Mucosa of descending colon (tissue), 3 donors: Measurements from ENCODE around the gene BPIFB2. TPM values are rescaled to one million over a fixed set of nuclear protein-coding genes. Genes with fewer than 3 reads are reported as not detected.
"Not testable (repeated sequence)": the region's sequence is repeated elsewhere in the genome, so short reads cannot be mapped to it uniquely, and the experiment has no call there.

Experiments used
- ATAC-seq: fragments of 200-7000 bp; cut with Tn5 transposase; one replicate; pipeline ENCODE4 v1.9.1; 2020; ENCODE audit warnings: mild to moderate bottlenecking, moderate library complexity
- DNase-seq, 3 donors: peaks; one replicate each; pipeline ENCODE4 v3.0.0-alpha.2; 2020
- H3K36me3 ChIP-seq: fragments of 200-600 bp; one replicate; pipeline ENCODE4 v1.8.0; 2021; ENCODE audit warnings: low read depth, mild to moderate bottlenecking
- H3K4me1 ChIP-seq: fragments of 200-600 bp; one replicate; pipeline ENCODE4 v1.8.0; 2021; ENCODE audit warnings: low read depth, mild to moderate bottlenecking
- H3K4me3 ChIP-seq: fragments of 200-600 bp; one replicate; pipeline ENCODE4 v1.8.0; 2021; ENCODE audit warnings: mild to moderate bottlenecking
- H3K9me3 ChIP-seq: fragments of 200-600 bp; one replicate; pipeline ENCODE4 v1.8.0; 2021; ENCODE audit warnings: mild to moderate bottlenecking
- intact Hi-C, 2 donors: fragments of 100-400 bp; cut with DNase I in 1 of 2; cut with micrococcal nuclease in 1 of 2; formaldehyde crosslinking; loops; one replicate each; pipeline versions ENCODE4 v1.11.0 to v1.11.1; 2022; cut with DNase I, micrococcal nuclease
- total RNA-seq, 3 donors: library from RNA; stranded (reverse); fragmentation: NEBNext Ultra II Directional in 2 of 3; extraction: Animal tissue kit (Norgen Biotek cat#: 25700) in 2 of 3; gene quantifications; one replicate each; pipeline versions ENCODE4 v1.2.1 to v1.2.4, GENCODE V29; 2021 to 2023
- TF ChIP-seq, protein P1 (sequence below): fragments of 200-600 bp; IDR thresholded peaks from one replicate; pipeline ENCODE4 v1.8.0; 2022; ENCODE audit warnings: antibody characterized with exemption, mild to moderate bottlenecking
- donor health status: DM: no; HTN: no; CAD: no; lungs with moderate emphysema.
- donor health status: DM: no; HTN: no; CAD: no.
- donor health status: DM: no; HTN: yes; CAD: no.

BPIFB2 gene
- total RNA-seq, 3 donors from 2014 or later, result not detected

DNA sequence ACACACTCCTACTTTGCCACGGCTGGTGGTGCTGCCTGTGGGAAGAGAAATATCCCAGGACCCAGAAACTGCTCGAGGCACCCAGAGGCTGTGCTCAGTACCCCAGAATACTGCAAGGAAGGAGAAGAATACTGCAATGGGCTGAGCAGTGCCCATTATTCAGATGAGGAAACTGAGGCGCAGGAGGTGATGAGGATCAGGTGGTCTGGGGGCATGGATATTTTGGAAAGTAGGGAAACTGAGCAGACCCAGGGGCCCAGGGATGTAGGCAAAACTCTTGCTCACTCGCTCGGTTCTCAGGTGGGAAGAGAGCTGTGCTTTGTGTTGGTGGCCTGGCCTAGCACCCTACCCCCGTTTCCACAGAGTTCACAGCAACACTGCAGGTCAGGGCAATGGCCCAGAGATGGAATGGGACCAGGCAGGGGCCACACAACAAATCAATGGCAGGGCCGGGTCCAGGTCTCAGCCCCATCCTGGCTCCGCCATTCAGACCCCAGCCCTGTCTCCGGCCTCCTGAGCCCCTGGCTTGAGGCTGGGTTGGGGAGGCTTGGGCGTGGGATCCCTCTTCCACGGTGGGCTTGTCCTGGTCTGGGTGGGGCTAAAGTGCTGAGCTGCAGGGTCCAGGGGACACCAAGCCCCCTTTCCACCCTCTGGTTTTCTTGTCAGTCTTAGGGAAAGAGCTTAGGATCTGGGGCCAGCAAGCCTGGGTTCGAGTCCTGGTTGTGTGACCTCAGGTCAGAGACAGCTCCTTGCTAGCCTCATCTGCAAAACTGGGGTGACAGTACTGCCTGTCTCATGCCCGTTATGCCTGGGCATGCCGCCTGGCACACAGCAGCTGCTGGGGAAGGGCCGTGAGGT is 37.2 kb upstream of the BPIFB2 start:
- TF ChIP-seq, protein P1, sequence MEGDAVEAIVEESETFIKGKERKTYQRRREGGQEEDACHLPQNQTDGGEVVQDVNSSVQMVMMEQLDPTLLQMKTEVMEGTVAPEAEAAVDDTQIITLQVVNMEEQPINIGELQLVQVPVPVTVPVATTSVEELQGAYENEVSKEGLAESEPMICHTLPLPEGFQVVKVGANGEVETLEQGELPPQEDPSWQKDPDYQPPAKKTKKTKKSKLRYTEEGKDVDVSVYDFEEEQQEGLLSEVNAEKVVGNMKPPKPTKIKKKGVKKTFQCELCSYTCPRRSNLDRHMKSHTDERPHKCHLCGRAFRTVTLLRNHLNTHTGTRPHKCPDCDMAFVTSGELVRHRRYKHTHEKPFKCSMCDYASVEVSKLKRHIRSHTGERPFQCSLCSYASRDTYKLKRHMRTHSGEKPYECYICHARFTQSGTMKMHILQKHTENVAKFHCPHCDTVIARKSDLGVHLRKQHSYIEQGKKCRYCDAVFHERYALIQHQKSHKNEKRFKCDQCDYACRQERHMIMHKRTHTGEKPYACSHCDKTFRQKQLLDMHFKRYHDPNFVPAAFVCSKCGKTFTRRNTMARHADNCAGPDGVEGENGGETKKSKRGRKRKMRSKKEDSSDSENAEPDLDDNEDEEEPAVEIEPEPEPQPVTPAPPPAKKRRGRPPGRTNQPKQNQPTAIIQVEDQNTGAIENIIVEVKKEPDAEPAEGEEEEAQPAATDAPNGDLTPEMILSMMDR, result no peak
- Histone ChIP-seq H3K36me3 (no peaks in the 10 kb centered on the region), H3K9me3 (no peaks in the 10 kb centered on the region), H3K4me1 (peaks cover 2% of the 10 kb centered on the region), H3K4me3 (no peak overlapping the region)
- intact Hi-C loops, result no loop called here
- no peak for DNase-seq
- ATAC-seq, result no peak

DNA sequence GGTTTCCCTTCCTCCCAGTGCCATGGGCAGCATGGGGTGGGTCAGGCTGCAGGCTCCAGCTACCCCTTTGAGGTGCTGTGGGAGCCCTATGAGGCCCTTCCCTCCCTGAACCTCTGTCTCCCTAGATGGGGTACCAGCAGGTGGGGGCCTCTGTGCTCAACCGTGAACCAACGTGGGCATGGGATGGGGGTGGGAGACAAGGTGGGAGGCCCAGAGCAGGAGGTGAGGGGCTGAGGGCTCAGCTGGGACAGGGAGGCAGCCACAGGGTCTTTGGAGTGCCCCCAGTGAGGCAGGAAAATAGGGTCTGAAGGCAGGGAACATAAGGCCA is 36.6 kb upstream of the BPIFB2 start:
- ATAC-seq, result no peak
- peaks cover 2% of the 10 kb centered on the region for H3K4me1 ChIP-seq
- no peaks in the 10 kb centered on the region for H3K9me3 ChIP-seq
- TF ChIP-seq, protein P1, result no peak
- intact Hi-C loops, result no loop called here
- no peak for DNase-seq
- no peak overlapping the region for H3K4me3 ChIP-seq
- H3K36me3 ChIP-seq, result no peaks in the 10 kb centered on the region

DNA sequence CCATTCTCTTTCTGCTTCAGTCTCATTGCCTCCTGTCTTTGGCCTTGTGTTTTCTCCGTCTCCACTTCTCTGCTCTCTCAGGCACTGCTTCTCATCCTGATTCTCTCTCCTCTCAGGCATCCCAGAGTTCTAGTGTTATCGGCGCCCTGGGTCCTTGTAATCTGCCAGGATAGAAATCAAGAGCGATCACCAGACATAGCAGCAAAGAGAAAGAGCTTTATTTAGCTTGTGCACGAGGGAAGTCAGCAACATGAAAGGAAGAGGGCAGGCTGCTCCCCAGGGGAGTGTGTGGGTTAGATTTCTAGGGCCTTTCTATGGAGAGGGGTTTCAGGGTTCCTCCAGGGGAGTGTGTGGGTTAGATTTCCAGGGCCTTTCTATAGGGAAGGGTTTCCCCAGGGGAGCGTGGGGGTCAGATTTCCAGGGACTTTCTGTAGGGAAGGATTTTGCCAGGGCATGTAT is 35.8 kb upstream of the BPIFB2 start:
- Histone ChIP-seq H3K9me3 (no peaks in the 10 kb centered on the region), H3K4me1 (peaks cover 2% of the 10 kb centered on the region), H3K4me3 (no peak overlapping the region), H3K36me3 (no peaks in the 10 kb centered on the region)
- DNase-seq, result no peak
- TF ChIP-seq, protein P1, result no peak
- intact Hi-C loops, result no loop called here
- peak; percentile 29 for ATAC-seq

DNA sequence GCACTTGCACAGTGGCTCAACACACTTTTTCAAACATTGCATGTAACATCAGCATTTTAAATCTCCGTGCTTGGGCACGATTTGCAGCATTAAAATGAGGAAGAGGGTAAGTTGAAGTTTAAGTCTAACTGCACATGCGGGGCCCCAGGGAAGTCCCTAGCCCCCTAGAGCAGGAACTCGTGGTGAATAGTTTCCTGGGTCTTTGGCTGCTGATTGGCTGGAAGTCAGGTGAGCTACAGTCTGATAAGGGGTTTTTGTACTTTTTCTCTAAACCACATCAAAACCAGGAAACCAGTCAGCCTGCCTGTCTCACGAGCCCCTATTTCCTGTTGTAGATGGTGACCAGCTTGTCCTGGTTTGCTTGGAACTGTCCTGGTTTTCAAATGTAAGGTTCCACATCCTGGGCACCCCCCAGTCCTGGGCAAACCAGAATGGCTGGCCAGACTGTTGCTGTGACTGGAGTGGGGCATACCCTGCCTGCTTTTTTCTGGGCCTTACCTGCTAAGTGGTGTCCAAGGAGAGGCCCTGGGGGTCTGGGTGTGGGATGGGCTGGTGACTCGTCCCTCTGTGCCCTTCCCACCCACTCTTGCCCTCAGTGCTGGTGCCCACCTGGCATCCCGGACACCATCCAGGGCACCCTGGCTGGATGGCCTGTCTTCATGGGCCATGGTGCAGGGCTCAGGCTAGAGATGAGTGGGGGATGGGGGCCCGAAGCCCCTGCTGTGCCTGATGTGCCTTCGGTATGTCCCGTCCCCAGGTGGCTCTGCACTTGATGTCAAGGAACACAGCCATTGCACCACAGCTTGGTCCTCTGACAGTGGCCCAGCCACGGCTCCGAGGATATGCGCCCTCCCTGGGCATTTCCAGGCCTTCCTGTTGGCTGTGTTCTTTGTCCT is 35.1 kb upstream of the BPIFB2 start:
- TF ChIP-seq, protein P1, result no peak
- H3K36me3 ChIP-seq, result no peaks in the 10 kb centered on the region
- DNase-seq (peak in 2 of 3 donors; percentile 54 to 62), ATAC-seq (peak; percentile 82)
- H3K4me1 ChIP-seq, result peaks cover 2% of the 10 kb centered on the region
- H3K4me3 ChIP-seq, result no peak overlapping the region
- H3K9me3 ChIP-seq, result no peaks in the 10 kb centered on the region
- intact Hi-C loops, result no loop called here

DNA sequence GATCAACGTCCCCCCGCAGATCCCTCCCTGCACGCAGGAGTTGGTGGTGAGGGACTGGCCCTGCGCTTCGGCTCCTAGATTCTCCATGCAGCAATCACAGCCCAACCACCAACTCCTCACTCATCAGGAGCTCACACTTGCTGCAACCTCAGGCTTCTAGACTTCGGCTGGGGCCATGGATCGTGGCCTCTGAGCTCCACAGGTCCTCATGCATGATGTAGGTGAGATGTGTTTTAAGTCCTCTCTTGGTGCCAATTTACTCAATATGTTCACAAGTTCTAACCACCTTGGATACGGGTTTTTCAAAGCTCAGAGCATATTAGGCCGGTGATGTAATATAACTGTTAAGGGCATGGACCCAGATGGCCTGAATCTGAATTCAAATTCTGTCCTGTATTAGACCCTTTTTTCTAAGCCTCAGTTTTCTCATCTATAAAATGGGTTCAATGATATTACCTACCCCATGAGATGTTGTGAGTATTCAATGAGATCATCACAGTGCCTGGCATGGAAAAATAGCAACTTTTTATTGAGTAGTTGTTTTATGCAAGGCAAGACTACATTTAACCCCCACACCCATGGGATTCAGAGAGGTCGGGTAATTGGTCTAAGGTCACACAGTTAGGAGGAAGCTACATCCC is 34.3 kb upstream of the BPIFB2 start:
- no peak for ATAC-seq
- no peak overlapping the region for H3K4me3 ChIP-seq
- H3K36me3 ChIP-seq, result no peaks in the 10 kb centered on the region
- no peaks in the 10 kb centered on the region for H3K9me3 ChIP-seq
- TF ChIP-seq, protein P1, result no peak
- intact Hi-C loops, result no loop called here
- peaks cover 2% of the 10 kb centered on the region for H3K4me1 ChIP-seq
- DNase-seq, result no peak

DNA sequence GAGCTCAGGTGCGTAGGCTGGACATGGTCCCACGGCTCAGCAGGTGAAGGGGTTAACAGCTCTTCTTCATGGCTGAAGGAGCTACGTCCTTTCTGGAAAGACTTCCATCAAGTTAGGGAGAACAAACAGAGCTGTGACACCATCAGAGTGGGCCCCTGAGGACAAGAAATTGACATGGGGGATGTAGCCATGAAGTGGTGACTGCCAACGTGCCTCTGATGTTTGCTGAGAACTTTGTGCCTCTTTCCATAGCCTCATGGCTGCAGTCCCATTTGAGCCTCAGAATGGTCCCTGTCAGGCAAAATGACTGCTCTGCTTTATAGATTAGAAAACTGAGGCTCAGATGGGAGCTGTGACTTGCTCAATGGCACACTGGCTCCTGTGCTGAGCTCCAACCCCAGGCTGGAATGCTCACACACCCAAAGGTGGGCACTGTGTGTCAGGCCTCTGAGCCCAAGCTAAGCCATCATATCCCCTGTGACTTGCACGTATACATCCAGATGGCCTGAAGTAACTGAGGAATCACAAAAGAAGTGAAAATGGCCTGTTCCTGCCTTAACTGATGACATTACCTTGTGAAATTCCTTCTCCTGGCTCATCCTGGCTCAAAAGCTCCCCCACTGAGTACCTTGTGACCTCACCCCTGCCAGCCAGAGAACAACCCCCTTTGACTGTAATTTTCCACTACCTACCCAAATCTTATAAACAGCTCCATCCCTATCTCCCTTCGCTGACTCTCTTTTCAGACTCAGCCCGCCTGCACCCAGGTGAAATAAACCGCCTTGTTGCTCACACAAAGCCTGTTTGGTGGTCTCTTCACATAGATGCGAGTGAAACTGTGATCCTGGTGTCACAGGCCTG is 33.1 kb upstream of the BPIFB2 start:
- H3K36me3 ChIP-seq, H3K4me1 ChIP-seq, DNase-seq, H3K4me3 ChIP-seq, intact Hi-C loops, H3K9me3 ChIP-seq, ATAC-seq: not testable (repeated sequence)

DNA sequence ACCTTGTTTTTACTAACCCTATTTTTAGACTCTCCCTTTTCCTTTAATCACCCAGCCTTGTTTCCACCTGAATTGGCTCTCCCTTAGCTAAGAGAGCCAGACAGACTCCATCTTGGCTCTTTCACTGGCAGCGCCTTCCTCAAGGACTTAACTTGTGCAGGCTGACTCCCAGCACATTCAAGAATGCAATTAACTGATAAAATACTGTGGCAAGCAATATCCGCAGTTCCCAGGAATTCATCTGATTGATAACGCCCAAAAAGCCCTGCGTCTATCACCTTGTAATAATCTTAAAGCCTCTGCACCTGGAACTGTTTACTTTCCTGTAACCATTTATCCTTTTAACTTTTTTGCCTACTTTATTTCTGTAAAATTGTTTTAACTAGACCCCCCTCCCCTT is 32.4 kb upstream of the BPIFB2 start:
- DNase-seq, H3K4me1 ChIP-seq, H3K4me3 ChIP-seq, ATAC-seq, intact Hi-C loops, H3K36me3 ChIP-seq, H3K9me3 ChIP-seq: not testable (repeated sequence)
